SHP77 (cell line): ENCODE results near the gene TELO2.

Source experiments
- DNase-seq, 2 experiments: peaks; one replicate each; lab custom pipeline; 2025; lab: John Stamatoyannopoulos, UW

The TELO2 gene

DNA sequence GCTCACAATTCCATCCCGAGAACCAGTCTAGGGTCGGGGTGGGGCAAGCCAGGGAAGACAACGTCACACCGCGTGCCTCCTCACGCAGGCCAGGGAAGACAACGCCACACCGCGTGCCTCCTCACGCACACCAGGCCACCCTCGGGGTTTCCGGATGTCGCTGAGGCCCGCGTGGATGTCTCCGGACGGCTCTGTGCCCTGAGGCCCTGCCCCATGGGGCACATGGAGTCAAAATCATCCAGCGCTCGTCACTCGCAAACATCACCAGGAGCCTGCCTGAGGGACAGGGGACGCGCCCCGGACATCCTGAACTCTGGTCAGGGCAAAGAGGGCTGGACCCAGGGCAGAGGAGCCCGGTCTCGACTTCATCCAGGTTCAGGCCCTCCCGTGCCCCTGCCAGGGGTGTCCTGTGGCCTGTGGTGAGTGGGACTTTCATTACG, 44.0 kb downstream of the TELO2 start:
- no peak for DNase-seq

DNA sequence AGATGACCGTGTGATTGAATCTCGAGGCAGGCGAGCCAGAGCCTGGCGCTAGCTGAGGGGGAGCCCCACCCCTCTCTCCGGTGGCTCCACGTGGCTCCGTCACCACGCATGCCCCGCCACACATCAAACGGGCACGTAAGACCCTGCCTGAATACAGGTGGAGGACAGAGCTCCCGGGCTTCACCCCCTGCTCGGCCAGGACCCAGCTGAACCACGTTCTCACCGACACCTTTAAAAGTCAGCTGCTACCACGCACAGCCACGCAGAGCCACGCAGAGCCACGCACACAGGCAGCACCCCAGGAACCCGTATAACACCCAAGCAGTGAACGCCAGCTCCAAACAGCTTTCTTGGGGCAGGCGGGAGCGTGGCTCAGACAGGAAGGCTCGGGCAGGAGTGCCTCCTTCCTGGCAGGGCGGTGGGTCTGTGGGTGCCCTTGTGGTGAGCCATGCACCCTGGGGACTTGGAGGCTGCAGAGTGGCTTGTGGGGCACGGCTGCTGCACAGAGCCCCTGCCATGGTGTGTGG, 44.7 kb downstream of the TELO2 start:
- DNase-seq, result no peak

DNA sequence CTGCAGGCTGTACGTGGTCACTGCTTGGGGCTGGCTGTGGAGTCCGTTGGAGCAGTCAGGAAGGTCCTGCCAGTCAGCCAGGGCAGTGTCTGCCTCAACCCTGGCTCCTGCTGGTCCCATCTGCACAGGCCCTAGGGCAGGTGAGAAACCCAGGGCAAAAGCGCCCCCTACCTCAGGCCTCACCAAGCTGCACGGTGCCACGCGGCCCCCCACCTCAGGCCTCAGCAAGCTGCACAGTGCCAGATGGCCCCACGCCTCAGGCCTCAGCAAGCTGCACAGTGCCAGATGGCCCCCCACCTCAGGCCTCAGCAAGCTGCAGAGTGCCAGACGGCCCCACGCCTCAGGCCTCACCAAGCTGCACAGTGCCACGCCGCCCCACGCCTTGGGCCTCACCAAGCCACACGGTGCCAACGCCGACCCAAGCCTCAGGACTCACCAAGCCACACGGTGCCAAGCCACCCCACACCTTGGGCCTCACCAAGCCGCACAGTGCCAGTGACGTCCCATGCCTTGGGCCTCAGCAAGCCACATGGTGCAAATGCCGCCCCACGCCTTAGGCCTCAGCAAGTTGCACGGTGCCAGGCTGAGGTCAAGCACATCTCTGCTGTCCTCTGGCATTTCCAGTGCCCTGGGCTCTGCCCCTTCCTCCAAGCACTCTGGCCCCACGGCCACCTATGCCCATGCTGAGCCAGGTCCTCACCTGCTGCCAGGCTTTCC, 45.8 kb downstream of the TELO2 start:
- DNase-seq, result no peak

DNA sequence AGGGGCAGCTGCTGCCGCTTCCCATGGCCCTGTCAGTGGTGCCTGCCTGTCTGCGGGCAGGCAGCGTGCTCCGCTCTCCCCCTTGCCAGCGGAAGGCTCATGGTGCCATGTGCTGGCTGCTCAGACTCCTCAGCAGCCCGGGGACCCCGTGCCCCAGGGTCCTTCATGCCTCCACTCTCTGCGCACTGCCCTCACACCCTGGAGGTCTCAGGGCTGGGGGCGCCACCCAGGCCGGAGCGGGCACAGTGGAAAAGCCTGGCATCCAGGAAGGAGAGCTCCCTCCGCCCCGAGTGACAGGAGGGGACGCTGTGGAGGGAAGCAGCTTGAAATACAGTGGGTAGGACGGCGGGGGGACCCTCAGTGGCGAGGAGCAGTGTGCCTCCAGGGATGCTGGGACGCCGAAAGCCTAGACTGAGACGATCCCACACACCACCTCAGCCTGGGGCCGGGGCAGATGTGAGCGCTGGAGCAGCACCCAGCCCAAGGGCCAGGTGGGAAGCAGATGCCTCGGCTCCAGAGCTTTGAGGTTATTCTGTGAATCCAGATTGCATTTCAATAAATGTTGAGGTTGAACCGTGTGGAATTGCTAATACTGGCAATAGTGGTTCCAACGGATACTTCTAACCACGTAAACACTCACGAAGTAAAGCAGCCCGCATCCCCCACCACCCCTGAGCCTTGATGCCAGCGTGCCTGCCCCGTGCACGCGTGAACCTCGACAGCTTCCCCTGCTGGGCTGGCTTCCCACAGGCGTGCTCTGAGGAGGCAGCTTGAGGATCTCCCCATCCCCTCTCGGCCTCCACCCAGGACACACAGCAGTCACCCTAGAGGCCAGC, 46.8 kb downstream of the TELO2 start:
- no peak for DNase-seq

DNA sequence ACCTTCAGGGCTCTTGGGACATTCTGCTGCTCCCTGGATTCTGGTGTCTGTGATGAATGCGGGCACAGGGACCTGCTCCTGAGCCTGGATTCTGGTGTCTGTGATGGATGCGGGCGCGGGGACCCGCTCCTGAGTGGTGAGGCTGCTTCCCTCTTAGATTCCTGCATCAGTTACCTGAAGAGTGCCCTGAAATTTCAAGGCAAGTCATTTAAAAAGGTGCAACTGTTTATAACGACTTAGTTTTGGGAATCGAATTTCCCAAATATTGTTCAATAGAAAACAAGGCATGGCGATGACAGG, 47.3 kb downstream of the TELO2 start:
- no peak for DNase-seq

DNA sequence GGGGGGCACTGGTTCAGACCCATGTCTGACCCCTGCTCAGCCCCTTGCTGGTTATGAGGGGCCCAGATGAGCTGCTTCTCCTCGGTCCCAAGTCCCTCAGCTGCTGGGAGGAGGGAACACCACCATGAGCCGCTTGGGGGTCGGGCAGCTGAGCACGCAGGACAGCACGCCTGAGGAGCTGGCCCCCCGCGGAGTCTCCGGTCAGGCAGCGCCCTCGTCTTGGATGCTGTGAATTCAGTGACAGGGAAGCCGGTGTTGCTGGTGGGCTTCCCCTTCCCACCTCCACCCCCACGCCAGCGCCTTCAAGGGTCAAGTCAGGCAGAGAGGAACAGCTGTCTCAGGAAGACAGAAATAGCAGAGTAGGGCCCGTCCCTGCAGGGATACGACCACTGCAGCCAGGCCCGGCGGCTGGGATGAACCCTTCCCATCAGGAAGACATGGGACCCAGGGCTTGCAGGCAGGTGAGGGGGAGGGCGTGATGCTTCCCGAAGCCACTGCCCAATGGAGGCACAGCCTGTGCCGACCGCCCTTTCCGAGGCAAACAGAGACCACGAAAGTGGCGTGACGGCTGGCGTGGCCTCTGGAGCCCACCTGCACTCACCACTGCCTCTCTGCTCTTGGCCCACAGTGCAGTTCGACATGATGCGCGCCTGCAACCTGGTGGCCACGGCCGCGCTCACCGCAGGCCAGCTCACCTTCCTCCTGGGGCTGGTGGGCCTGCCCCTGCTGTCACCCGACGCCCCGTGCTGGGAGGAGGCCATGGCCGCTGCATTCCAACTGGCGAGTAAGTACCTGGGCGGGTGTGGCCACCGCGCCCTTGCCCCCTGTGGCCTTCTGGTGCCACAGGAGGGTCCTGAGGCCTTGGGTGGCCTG, 48.4 kb downstream of the TELO2 start:
- no peak for DNase-seq

DNA sequence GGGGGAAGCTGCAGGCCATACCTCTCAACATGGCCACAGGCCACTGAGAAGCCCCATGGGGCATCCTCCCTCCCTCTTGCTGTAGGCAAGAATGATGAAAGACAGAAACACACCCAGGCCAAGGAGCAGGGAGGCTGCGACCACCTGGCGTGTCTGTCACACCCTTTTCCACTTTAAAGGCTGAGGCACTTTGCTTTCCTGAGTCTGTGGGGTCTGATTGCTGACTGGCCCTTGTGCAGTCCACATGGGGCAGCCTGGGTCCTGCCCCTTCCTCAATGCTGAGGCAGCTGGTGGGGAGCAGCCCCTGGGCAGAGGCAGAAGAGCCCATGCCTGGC, 49.0 kb downstream of the TELO2 start:
- no peak for DNase-seq

DNA sequence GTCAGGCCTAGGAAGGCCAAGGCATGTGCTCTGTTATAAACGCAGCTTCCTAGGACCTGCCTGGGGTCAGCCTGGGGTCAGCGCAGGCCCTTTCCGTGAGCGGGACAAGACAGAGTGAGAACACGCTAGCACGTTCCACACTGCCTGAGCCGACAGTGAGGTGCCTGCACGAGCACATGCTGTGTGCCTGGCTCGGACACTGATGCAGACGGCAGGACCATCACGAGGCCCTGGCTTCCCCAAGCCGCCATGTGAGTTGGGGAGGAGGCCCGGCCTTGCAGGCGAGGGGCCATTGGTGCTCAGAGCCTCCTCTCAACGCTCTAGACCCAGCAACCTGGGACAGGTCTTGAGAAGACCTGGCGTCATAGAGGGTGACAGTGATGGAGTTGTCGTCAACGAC, 49.4 kb downstream of the TELO2 start:
- DNase-seq, result no peak

DNA sequence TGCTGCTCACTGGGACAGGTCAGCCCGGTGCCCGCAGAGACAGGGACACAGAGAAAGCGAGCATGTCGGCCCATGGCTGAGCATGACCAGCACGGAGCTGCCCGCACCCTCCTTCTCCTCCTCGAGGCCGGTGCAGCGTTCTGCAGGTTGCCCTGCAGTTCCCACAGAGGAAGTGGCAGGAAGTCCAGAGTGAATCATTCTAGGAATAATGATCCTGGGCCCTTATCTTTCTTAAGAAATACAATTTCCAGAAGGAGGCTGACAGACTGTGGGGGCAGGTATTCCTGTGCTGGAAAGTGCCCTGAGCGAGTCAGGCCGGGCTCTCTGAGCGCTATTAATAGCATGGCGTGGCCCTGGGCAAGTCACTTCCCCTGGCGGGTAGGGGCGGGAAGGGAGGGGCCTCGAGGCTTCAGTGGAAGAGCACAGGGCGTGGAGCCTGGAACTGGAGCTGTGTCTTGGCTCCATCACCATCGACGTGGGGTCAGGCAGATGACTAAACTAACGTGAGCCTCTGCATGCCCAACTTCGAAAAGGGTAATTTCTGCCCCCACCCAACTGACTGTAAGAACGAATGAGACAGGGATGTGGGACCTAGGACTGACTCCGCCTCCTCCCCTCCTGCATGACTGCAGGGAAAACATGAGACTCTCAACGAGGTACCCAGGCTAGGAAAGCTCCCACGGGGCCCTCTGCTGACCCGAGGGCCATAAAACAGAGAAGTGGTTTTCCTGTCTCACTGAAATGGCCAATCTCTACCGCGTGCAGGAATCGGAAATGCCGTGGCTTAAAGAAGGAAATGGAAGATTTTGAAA, 50.1 kb downstream of the TELO2 start:
- peak in 1 of 2 experiments; percentile 12 for DNase-seq

DNA sequence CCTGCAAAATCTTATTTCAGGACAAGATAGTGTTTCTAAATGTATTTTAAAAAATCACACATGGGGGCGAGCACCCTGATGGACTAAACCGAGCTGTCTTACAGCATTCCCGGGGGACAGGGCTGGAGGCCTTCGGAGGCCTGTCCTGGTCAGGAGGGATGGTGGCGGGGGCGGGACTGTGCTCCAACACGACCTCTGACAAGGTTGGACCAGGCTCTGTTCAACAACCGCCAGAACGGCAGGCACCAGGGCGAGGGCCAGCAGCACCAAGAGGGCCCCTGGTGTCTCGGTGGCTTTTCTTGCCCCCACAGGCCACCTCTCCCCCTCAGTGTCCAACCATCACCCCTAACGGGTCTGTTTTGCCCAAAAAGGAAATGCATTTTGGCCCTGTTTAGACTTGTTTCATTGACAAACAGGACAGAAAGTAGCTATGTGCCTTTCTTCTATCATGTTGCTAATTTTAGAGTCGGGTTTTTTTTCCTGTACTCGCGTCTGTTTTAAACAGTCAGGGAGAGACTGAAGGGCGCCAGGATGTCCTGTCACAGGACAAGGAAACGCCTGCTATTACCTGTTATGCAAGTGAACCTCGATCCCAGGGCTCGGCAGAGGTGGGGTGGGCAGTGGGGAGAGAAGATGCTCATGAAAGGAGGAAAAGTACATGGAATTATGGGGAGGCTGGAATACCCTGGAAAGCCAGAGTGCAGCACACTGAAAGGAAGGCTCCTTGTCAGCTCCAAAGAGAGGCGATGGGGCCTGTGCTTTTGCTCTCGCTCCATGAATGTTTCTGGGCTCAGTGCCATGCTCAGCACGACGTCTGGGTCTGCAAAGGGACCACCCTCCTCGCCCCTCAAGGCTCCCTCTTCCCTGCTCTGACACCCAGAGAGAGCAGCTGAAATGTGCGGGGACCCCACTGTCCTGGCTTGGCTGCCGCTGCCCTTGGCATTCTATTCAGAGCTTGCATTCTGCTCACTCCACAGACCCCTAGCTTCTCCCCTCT, 52.2 kb downstream of the TELO2 start:
- no peak for DNase-seq

DNA sequence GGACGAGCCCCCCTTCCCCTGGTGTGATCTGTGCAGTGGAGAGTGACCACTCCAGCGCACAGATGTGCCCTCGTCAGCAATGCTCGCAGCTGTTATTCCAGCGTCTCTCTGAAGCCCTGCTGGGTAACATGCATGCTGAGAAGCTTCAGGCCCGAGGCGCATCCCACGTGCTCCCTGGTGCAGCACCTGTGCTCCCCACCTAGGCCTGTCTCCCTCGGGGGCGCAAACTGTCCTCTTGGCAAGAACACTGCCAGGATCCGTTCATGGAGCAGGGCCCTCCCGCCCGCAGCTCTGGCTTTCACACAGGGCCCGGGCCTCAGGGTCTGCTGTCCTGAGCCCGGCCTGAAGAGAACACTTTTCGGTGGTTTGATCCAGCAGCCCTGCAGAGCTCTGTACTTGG, 53.3 kb downstream of the TELO2 start:
- DNase-seq, result no peak

DNA sequence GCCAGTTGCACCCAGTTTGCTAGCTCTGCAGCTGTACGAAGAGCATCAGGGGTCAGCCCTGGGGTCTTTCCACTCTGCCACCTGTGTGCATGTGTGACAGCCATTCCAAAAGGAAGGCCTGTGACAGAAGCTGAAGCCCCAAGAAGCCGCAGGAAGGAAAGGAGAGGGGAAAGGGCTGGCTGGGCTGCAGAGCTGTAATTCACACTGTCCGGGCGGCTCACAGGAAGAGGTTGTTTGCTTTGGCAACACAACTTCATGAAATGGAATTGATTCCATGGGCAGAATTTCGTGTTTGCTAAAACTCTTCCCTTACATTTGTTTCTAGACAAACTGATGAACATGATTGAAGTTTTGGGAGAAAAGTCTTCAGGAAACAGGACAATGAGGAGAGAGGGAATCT, 55.1 kb downstream of the TELO2 start:
- no peak for DNase-seq

DNA sequence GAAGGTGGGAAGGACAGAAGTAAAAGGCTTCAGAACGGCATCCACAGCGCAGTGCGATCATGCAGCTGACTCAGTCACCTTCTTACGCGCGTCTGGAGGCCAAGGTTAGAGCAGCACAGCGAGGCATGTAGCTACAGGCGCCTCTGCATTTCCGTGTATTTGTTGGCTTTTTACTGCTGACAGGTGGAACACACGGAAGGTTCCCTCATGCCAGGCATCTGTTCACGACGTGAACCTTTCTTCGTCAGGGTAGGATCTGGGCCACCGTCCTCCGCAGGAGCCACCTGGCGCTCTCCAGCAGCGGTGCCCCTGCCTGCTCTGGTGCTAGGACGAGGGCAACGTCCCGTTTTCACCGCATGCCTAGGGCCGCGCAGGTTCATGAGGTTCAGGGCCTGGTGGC, 55.6 kb downstream of the TELO2 start:
- no peak for DNase-seq

DNA sequence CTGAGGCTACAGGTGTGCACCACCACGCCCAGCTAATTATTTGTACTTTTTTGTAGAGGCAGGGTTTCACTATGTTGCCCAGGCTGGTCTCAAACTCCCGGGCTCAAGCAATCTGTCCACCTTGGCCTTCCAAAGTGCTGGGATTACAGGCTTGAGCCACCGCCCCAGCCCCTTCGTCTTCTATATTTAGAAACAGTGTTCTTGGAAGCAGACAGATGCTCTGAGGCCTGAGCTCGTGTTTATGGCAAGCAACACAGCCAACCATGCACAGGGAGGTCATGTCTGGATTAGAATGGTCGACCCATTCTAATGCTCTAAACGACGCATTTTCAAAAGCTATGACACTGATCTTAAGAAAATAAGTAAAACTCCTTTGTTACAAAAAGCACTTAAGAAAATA, 56.9 kb downstream of the TELO2 start:
- DNase-seq, result no peak

DNA sequence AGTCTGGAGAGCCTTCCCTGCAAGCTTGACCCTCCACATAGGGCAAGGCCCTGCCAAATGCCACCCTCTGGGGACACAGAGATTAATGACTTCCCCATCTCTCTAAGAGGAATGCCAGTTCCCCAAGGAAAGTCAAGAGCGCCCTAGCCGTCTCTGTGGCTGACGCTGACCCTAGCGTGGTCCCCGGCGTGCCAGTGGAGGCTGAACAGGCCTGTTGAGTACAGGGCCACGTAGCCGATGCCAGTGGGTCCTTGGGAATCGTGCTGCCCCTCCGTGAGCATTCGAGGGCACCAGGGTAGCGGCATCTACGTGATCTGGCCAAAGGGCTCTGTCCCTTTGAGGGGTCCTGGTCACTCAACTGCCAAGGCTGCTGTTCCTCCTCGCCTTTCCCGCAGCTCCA, 57.5 kb downstream of the TELO2 start:
- no peak for DNase-seq

DNA sequence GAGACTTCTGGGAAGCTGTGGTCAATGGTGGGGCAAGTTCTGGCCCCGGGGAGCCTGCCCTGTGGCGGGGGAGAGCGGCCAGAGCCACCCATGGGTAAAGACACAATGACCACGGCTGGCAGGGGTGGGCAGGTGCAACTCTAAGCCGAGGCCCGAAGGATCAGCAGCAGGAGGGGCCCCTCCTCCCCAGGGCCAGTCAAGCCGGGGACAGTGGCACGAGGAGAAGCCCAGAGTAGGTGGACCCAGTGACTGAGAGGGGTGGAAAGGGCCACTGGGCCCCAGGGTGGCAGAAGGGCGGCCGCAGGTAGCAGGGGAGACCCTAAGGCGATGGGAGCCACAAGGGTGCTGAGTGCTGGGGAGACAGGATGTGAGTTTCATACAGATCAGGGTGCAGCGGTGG, 58.0 kb downstream of the TELO2 start:
- no peak for DNase-seq

DNA sequence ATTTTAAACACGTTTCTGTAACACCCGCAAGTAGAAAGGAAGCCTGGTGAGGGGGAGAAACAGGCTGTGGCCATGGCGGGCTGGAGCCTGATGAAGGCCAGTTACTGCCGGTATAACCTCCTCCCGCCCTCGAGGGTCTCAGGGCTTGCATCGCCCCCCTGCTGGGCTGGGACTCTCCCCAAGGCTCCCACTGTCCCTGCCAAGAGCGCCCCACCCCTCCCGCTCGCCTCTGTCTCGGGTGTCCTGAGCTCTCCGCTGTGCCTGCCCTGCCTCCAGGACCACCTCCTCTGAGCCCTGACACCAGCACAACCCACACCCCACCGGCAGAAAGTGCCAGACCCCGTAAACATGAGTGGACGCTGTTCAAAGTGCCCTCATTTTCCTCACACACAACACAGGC, 59.0 kb downstream of the TELO2 start:
- DNase-seq, result no peak

DNA sequence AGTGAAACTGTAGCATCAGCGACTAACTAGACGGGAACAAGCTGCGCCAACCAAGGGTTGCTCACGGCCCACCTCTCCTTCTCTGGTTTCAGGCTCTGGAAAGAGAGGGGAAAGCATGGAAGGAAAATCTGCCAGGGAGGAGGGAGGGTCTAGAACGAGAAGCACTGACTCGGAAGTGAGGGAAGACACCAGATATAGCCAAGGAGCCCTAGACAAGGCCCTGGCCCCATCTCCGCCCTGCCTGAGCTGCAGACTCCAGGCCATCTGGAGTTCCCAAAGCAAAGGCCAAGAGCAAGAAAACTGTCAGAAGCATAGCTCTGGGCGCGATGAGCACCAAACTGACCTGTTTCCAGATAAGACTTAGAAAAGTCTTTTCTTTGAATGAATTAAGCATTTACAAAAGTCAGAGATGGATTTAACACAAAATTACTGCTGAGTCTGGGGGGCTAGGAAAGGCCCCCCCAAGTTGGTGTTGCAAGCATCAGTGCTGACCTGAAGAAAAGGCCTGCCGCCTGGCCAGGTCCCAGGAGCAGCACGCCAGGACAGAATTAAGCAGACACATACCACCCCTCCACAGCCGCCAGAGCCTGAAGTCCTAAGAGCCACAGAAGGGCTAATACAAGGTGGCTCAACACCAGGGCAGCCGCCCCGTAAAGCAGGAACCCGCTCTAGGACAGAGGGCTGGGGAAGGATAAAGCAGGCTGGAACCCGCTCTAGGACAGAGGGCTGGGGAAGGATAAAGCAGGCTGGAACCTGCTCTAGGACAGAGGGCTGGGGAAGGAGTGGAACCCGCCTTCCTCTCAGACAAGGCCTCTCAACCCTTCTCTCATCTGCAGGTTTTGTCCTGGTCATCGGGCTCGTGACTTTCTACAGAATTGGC, 61.0 kb downstream of the TELO2 start:
- no peak for DNase-seq

DNA sequence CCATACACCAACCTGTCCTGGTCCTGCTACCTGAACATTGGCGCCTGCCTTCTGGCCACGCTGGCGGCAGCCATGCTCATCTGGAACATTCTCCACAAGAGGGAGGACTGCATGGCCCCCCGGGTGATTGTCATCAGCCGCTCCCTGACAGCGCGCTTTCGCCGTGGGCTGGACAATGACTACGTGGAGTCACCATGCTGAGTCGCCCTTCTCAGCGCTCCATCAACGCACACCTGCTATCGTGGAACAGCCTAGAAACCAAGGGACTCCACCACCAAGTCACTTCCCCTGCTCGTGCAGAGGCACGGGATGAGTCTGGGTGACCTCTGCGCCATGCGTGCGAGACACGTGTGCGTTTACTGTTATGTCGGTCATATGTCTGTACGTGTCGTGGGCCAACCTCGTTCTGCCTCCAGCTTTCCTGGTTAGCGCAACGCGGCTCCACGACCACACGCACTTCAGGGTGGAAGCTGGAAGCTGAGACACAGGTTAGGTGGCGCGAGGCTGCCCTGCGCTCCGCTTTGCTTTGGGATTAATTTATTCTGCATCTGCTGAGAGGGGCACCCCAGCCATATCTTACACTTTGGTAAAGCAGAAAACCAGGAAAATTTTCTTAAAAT, 61.8 kb downstream of the TELO2 start:
- DNase-seq, result no peak
